HFFc6 (cell line): ENCODE results near the gene VPS13A. TPM values are rescaled to one million over a fixed set of nuclear protein-coding genes. Genes with fewer than 3 reads are reported as not detected.
A peak's percentile ranks its signal among the peaks of the same experiment; 100 is the strongest.

ENCODE experiments used
- DNase-seq: peaks from one replicate; pipeline ENCODE4 v3.0.0-alpha.2; 2018
- H3K27ac Mint-ChIP-seq: 2 replicates; pipeline ENCODE4 v1.8.0; 2020; ENCODE audit warnings: mild to moderate bottlenecking, mixed read lengths
- H3K27me3 Mint-ChIP-seq: 2 replicates; pipeline ENCODE4 v1.8.0; 2021; ENCODE audit warnings: mild to moderate bottlenecking, moderate library complexity, mixed read lengths; ENCODE audit not compliant: insufficient read depth
- H3K36me3 Mint-ChIP-seq: 2 replicates; pipeline ENCODE4 v1.8.0; 2021; ENCODE audit warnings: low read depth, mixed read lengths
- H3K4me1 Mint-ChIP-seq: 2 replicates; pipeline ENCODE4 v1.8.0; 2020; ENCODE audit warnings: low read depth, mixed read lengths
- H3K4me3 Mint-ChIP-seq: 2 replicates; pipeline ENCODE4 v1.8.0; 2020; ENCODE audit warnings: mild to moderate bottlenecking, moderate library complexity, mixed read lengths
- H3K9me3 Mint-ChIP-seq: 2 replicates; pipeline ENCODE4 v1.8.0; 2020; ENCODE audit warnings: mild to moderate bottlenecking, mixed read lengths
- total RNA-seq, 6 experiments: library from RNA; stranded (reverse); fragmentation: NEBNext Ultra II Directional; extraction: Animal tissue kit (Norgen Biotek cat#: 25700); gene quantifications; 2 replicates in 1 of 6; 3 replicates in 5 of 6; pipeline ENCODE4 v1.2.3, GENCODE V29; 2021
- TF ChIP-seq, protein P1 (sequence below): fragments of 200-600 bp; sonication (generic); IDR thresholded peaks from 2 replicates; pipeline ENCODE4 v1.5.0; 2021; ENCODE audit warnings: antibody characterized with exemption, mild to moderate bottlenecking

The VPS13A gene
- total RNA-seq, 6 experiments from 2014 or later: 10.6 to 13.9 (median 13.2) TPM

DNA sequence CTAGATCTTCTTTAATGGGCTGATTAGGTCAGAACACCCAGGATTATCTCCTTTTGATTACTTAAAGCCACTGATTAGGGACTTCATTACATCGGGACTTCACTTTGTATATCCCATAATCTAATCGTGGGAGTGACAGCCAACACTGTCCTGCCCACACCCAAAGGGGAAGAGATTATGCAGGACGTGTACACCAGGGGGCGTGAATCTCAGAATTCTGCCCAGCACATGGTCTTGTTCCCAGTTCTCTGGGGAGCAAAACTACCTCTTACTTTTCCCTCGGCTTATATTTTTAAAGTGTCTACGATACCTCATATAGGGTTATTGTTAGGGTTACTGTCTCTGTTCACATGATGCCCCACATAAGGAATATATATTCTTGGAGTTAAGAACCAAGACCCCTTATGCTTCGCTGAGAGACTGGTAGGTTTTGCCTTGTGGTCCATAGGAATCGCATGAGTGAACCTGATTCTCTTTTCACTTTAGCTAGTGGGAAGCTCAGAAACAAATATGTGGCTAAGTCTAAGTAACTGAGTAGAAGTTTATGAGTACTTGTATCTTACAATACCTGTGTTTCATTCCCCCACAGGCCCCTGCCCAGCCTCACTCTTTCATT, 278.1 kb downstream of the VPS13A start:
- Mint-ChIP-seq H3K36me3 (peaks cover 5% of the 10 kb centered on the region; the same call in 1 of the 2 replicates), H3K27me3 (peaks cover 12% of the 10 kb centered on the region), H3K4me3 (no peak overlapping the region), H3K27ac (no peak overlapping the region), H3K9me3 (peaks cover 8% of the 10 kb centered on the region; the same call in 1 of the 2 replicates), H3K4me1 (peaks cover 45% of the 10 kb centered on the region)
- DNase-seq: peak; percentile 25
- TF ChIP-seq, protein P1, sequence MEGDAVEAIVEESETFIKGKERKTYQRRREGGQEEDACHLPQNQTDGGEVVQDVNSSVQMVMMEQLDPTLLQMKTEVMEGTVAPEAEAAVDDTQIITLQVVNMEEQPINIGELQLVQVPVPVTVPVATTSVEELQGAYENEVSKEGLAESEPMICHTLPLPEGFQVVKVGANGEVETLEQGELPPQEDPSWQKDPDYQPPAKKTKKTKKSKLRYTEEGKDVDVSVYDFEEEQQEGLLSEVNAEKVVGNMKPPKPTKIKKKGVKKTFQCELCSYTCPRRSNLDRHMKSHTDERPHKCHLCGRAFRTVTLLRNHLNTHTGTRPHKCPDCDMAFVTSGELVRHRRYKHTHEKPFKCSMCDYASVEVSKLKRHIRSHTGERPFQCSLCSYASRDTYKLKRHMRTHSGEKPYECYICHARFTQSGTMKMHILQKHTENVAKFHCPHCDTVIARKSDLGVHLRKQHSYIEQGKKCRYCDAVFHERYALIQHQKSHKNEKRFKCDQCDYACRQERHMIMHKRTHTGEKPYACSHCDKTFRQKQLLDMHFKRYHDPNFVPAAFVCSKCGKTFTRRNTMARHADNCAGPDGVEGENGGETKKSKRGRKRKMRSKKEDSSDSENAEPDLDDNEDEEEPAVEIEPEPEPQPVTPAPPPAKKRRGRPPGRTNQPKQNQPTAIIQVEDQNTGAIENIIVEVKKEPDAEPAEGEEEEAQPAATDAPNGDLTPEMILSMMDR: peak; percentile 80

DNA sequence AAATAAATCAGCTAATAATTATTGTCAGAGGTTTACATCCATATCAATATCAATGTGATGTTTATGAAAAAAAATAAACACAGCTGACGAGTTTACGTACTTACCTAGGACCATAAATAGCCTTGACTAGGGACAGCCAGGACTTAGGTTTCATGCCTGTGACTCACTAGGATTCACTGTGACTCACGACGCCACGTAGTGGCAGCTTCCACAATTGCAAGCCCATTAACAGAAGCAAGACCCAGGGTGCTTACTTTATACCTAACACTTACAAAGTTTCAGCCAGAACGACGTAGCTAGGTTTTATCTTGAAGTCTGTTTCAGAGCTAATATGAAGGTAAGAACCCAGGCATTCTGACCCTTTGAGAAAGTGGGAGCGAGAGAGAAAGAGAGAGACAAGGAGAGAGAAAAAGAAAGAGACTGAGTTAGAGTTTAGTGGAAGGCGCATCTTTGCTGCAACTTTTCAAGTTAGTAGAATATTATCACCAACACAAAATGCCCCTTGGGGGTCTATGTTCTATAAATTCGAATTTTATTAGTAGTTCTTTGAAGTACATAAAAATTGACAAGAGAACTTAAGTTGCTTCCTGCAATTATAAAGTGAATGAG, 279.6 kb downstream of the VPS13A start:
- Mint-ChIP-seq H3K36me3 (no peaks in the 10 kb centered on the region), H3K27me3 (peaks cover 12% of the 10 kb centered on the region), H3K4me3 (peak overlapping the region; percentile 24; the same call in 1 of the 2 replicates), H3K4me1 (peaks cover 31% of the 10 kb centered on the region), H3K27ac (no peak overlapping the region), H3K9me3 (peaks cover 4% of the 10 kb centered on the region; the same call in 1 of the 2 replicates)
- TF ChIP-seq, protein P1: peak; percentile 95
- DNase-seq: peak; percentile 84

DNA sequence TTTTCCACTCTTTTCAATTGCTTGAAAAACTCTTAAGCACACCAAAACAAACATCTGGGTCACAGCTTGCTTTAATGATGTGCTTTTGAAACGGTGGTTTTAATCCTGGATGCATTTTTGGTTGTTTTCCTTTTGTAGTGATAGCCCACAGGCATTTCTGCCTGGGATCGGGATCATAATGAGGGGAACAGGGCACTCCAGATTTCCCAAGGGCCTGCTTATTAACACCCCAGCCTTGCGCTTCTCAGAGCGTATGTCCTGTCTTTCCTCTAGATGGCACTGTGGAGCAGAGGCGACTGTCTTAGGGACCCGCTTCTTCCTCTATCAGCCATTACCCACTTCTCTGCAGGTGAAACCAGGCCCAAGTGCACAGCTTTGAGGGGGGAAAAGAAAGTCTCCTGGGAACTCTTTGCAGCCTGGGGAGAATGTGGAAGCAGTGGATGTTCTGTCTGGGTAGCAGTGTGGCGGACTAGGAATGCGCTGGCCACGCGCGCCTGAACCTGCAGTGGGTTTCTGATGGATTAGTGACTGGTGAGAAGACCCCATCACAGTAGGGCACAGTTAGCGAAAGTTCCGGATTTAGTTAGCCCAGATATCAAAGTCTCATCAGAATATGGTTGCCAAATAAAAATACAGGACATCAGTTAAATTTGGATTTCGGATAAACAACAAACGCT, 280.7 kb downstream of the VPS13A start:
- Mint-ChIP-seq H3K4me3 (peak overlapping the region; percentile 2; the same call in 1 of the 2 replicates), H3K27ac (no peak overlapping the region), H3K4me1 (peaks cover 31% of the 10 kb centered on the region), H3K36me3 (no peaks in the 10 kb centered on the region), H3K27me3 (peaks cover 14% of the 10 kb centered on the region), H3K9me3 (peaks cover 4% of the 10 kb centered on the region; the same call in 1 of the 2 replicates)
- TF ChIP-seq, protein P1: peak; percentile 88
- DNase-seq: peak; percentile 48

DNA sequence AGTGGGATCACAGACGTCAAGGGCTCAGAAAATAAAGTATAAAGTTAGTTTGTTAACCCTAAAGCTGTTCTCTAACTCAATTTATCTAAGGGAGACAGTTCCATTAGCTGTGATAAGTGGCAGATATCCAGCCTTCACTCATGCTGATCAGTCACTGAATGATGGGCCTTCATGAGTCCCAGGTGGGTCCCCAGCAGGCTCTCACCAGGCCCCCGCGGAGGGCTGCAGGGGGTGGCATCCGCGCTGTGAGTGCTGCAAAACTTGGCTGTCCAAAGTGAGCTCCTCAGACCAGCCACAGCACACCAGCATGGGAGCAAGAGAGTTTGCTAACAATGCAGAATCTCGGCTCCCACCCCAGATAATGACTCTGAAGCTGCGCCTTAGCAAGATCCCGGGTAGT, 283.6 kb downstream of the VPS13A start:
- DNase-seq: no peak
- no peak overlapping the region for H3K27ac Mint-ChIP-seq
- peaks cover 14% of the 10 kb centered on the region for H3K4me1 Mint-ChIP-seq
- no peaks in the 10 kb centered on the region for H3K9me3 Mint-ChIP-seq
- H3K27me3 Mint-ChIP-seq: peaks cover 13% of the 10 kb centered on the region
- H3K36me3 Mint-ChIP-seq: peaks cover 4% of the 10 kb centered on the region; the same call in 1 of the 2 replicates
- no peak overlapping the region for H3K4me3 Mint-ChIP-seq
- TF ChIP-seq, protein P1: no peak

DNA sequence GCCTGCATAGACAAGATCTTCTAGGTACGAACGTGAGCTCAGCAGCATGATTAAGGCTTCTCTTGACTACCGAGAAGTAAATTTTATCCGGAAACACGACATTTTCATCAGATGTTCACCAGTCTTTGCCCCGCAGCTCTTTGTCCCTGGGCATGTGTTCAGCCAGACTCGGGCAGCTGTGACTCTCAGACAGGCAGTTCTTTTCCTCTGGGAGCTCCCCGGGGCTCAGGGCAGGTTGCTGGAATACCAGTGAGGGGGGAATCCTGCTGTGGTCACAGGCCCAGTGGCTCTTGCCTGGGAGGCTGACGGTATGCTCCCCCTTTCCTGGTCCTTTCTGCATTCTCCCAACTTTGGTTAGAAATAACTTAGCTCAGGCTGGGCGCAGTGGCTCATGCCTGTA, 284.7 kb downstream of the VPS13A start:
- TF ChIP-seq, protein P1: no peak

More for the DNA sequence above, 284.7 kb downstream of the VPS13A start:
- H3K4me3 Mint-ChIP-seq: no peak overlapping the region
- peaks cover 17% of the 10 kb centered on the region for H3K4me1 Mint-ChIP-seq
- no peak for DNase-seq
- no peak overlapping the region for H3K27ac Mint-ChIP-seq
- H3K9me3 Mint-ChIP-seq: no peaks in the 10 kb centered on the region
- peaks cover 15% of the 10 kb centered on the region for H3K27me3 Mint-ChIP-seq
- peaks cover 4% of the 10 kb centered on the region; the same call in 1 of the 2 replicates for H3K36me3 Mint-ChIP-seq
